Fibroblast of the aortic adventitia (primary cell): Measurements from ENCODE around the gene CROCC2. TPM values are rescaled to one million over a fixed set of nuclear protein-coding genes. Genes with fewer than 3 reads are reported as not detected.
A peak's percentile ranks its signal among the peaks of the same experiment; 100 is the strongest.
"Not testable (repeated sequence)": the region's sequence is repeated elsewhere in the genome, so short reads cannot be mapped to it uniquely, and the experiment has no call there.

Experiments
- DNase-seq: peaks from one replicate; pipeline ENCODE4 v3.0.0-alpha.2; 2010; ENCODE audit warnings: low read depth
- H3K4me3 ChIP-seq: 2 replicates; pipeline ENCODE4 v1.5.1; 2011; ENCODE audit warnings: low read depth, mild to moderate bottlenecking, control low read depth, low read length, moderate library complexity
- CTCF ChIP-seq: IDR thresholded peaks from 2 replicates; pipeline ENCODE4 v1.5.1; 2011; ENCODE audit warnings: mild to moderate bottlenecking, low read length, control low read depth, inconsistent platforms; ENCODE audit not compliant: insufficient read depth
- total RNA-seq: library from RNA; depleted of rRNA; stranded (reverse); fragments of >200 nt; gene quantifications from 2 replicates; pipeline ENCODE4 v1.2.3, GENCODE V29; 2012; ENCODE audit warnings: low replicate concordance

Gene CROCC2
- total RNA-seq, 1 donor, result under 0.01 TPM

GRCh38 chr2:240974771-240975572 lies 68.8 kb downstream of the CROCC2 start:
- H3K4me3 ChIP-seq, result no peak overlapping the region
- TF ChIP-seq CTCF, result no peak
- DNase-seq, result no peak

GRCh38 chr2:240975903-240976302 lies 69.8 kb downstream of the CROCC2 start:
- DNase-seq, H3K4me3 ChIP-seq: not testable (repeated sequence)

- no peak for TF ChIP-seq CTCF
- peak; percentile 62 for DNase-seq
- no peak overlapping the region for H3K4me3 ChIP-seq
These were observed 75.1 kb downstream of the CROCC2 start for GRCh38 chr2:240981280-240981679.

GRCh38 chr2:240981871-240982800 lies 76.0 kb downstream of the CROCC2 start:
- no peak for DNase-seq
- TF ChIP-seq CTCF, result no peak

GRCh38 chr2:240982821-240983281 lies 76.7 kb downstream of the CROCC2 start:
- DNase-seq, result no peak
- no peak overlapping the region for H3K4me3 ChIP-seq
- TF ChIP-seq CTCF, result no peak

More at GRCh38 chr2:240981871-240982800, 76.0 kb downstream of the CROCC2 start:
- H3K4me3 ChIP-seq, result no peak overlapping the region

GRCh38 chr2:240983361-240983995 lies 77.3 kb downstream of the CROCC2 start:
- no peak for DNase-seq
- no peak overlapping the region for H3K4me3 ChIP-seq
- peak; percentile 27 for TF ChIP-seq CTCF
